Measurements from ENCODE around the gene FUBP1. TPM values are rescaled to one million over a fixed set of nuclear protein-coding genes. Genes with fewer than 3 reads are reported as not detected.

The FUBP1 gene
- total and polyA plus RNA-seq, 2 of the 13 experiments (the other 11 are each of a cell fraction or from before 2014, with no cell fraction given), result 98.1 to 166 TPM

GRCh38 chr1:77978969-77979876, at the start of gene FUBP1 (continued):
- TF ChIP-seq LCORL (IDR thresholded peaks at IDR 0.05), result no peak
- peak; percentile 56 for TF ChIP-seq LCORL (CRISPR knock-in tag; IDR thresholded peaks at IDR 0.05)
- TF ChIP-seq RBAK (CRISPR knock-in tag; IDR thresholded peaks at IDR 0.05), result no peak
- TF ChIP-seq RFX5 (IDR thresholded peaks at IDR 0.05; ENCODE audit: low read depth, low read length), result no peak
- TF ChIP-seq ATRX (CRISPR knock-in tag; IDR thresholded peaks at IDR 0.05; ENCODE audit: borderline replicate concordance), result no peak
- TF ChIP-seq ZNF10 (CRISPR knock-in tag; IDR thresholded peaks at IDR 0.05; ENCODE audit: borderline replicate concordance, low read depth), result no peak
- no peak; the same call in 1 of the 2 replicates for TF ChIP-seq SNAI1 (CRISPR knock-in tag; IDR thresholded peaks at IDR 0.05; ENCODE audit: borderline replicate concordance)
- TF ChIP-seq HHEX (CRISPR knock-in tag; IDR thresholded peaks at IDR 0.05), result no peak
- peak; percentile 49; the same call in 1 of the 2 replicates for TF ChIP-seq SIN3A (IDR thresholded peaks at IDR 0.05; ENCODE audit: borderline replicate concordance, low read depth, low read length)
- TF ChIP-seq ZNF674 (CRISPR knock-in tag; IDR thresholded peaks at IDR 0.05; ENCODE audit: low read depth), result peak; percentile 89; the same call in 1 of the 2 replicates
- no peak for TF ChIP-seq FOXC1 (CRISPR knock-in tag; IDR thresholded peaks at IDR 0.05; ENCODE audit: borderline replicate concordance)
- TF ChIP-seq STAT5B (CRISPR knock-in tag; IDR thresholded peaks at IDR 0.05), result no peak
- TF ChIP-seq ZNF275 (CRISPR knock-in tag; IDR thresholded peaks at IDR 0.05; ENCODE audit: borderline replicate concordance), result no peak; the same call in 1 of the 2 replicates
- TF ChIP-seq ZFP36L1 (CRISPR knock-in tag; IDR thresholded peaks at IDR 0.05), result 0 out of 2 replicates have a peak, but pooled peaks have one; percentile 70
- no peak for TF ChIP-seq ZNF83 (CRISPR knock-in tag; IDR thresholded peaks at IDR 0.05; ENCODE audit: borderline replicate concordance)
- TF ChIP-seq ATAD3A (CRISPR knock-in tag; IDR thresholded peaks at IDR 0.05), result no peak
- no peak; the same call in 1 of the 2 replicates for TF ChIP-seq ZNF124 (CRISPR knock-in tag; IDR thresholded peaks at IDR 0.05)
- no peak for TF ChIP-seq ZNF512 (CRISPR knock-in tag; IDR thresholded peaks at IDR 0.05)
- TF ChIP-seq EHMT2 (IDR thresholded peaks at IDR 0.05; ENCODE audit: borderline replicate concordance, low read depth, low read length), result no peak
- peak; percentile 76 for TF ChIP-seq ZHX1 (CRISPR knock-in tag; IDR thresholded peaks at IDR 0.05; ENCODE audit: low read depth)
- TF ChIP-seq RARA (CRISPR knock-in tag; IDR thresholded peaks at IDR 0.05), result no peak
- no peak for TF ChIP-seq ZNF468 (CRISPR knock-in tag; IDR thresholded peaks at IDR 0.05)
- TF ChIP-seq ZFP36L2 (CRISPR knock-in tag; IDR thresholded peaks at IDR 0.05), result no peak
- no peak for TF ChIP-seq ZNF790 (CRISPR knock-in tag; IDR thresholded peaks at IDR 0.05; ENCODE audit: borderline replicate concordance)
- no peak for TF ChIP-seq MAF1 (CRISPR knock-in tag; IDR thresholded peaks at IDR 0.05; ENCODE audit: borderline replicate concordance)
- no peak for TF ChIP-seq ZNF382 (CRISPR knock-in tag; IDR thresholded peaks at IDR 0.05; ENCODE audit: borderline replicate concordance)
